ENCODE measurements around the gene COG3.

DNA sequence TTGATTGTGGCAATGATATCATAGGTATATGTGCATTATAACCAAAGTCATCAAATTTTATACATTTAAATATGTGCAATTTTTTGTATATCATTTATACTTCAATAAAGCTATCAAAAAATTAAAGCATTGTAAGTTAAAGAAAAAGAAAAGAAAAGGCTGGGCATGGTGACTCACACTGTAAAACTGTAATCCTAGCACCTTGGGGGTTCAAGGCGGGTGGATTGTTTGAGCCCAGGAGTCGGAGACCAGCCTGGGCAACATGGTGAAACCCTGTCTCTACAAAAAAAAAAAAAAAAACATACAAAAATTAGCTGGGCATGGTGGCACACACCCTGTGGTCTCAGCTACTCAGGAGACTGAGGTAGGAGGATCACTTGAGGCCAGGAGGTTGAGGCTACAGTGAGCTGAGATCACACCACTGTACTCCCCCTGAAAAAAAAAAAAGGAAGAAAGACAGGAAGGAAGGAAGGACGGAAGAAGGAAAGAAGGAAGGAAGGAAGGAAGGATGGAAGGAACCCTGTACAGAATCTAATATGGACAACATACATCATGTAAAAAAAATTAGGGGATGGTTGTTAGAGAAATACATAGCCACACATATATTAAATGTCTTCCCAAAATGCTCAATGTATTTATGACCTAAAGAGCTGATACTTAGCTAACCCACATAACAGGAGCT lies 24.8 kb upstream of the COG3 start:
- TF ChIP-seq CTCF (IDR thresholded peaks at IDR 0.05; ENCODE audit: low read length) (no peak), EZH2 (optimal IDR thresholded peaks at IDR 0.05; ENCODE audit: low read depth, low read length) (no peak)

All from MM.1S (cell line).